ENCODE measurements around the gene SLC25A10.

GRCh38 chr17:81690066-81690465 is 22.0 kb upstream of the SLC25A10 start:
- TF ChIP-seq POLR2A (IDR thresholded peaks at IDR 0.05; ENCODE audit: low read depth, low read length) (no peak), POLR2AphosphoS5 (IDR thresholded peaks at IDR 0.05; ENCODE audit: low read depth, low read length) (no peak), POU2F2 (IDR thresholded peaks at IDR 0.05; ENCODE audit: low read depth, low read length) (no peak), PAX5 (IDR thresholded peaks at IDR 0.05; ENCODE audit: insufficient read depth, low read length, severe bottlenecking) (no peak)

Measured in GM12891 (cell line).